Panc1 (cell line): ENCODE results near the gene WNT2.

Experiments
- SIN3A ChIP-seq: IDR thresholded peaks from 2 replicates; pipeline ENCODE4 v1.6.1; 2012; ENCODE audit warnings: low read depth, mild to moderate bottlenecking, low read length, moderate library complexity, borderline replicate concordance; ENCODE audit not compliant: insufficient read depth
- TF ChIP-seq, protein P1 (sequence below): fragments of 450-650 bp; IDR thresholded peaks from 2 replicates; pipeline ENCODE4 v1.5.1; 2017; ENCODE audit warnings: mild to moderate bottlenecking

GRCh38 chr7:117313582-117313981 is 9.3 kb downstream of the WNT2 start:
- TF ChIP-seq, protein P1, sequence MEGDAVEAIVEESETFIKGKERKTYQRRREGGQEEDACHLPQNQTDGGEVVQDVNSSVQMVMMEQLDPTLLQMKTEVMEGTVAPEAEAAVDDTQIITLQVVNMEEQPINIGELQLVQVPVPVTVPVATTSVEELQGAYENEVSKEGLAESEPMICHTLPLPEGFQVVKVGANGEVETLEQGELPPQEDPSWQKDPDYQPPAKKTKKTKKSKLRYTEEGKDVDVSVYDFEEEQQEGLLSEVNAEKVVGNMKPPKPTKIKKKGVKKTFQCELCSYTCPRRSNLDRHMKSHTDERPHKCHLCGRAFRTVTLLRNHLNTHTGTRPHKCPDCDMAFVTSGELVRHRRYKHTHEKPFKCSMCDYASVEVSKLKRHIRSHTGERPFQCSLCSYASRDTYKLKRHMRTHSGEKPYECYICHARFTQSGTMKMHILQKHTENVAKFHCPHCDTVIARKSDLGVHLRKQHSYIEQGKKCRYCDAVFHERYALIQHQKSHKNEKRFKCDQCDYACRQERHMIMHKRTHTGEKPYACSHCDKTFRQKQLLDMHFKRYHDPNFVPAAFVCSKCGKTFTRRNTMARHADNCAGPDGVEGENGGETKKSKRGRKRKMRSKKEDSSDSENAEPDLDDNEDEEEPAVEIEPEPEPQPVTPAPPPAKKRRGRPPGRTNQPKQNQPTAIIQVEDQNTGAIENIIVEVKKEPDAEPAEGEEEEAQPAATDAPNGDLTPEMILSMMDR, result no peak
- TF ChIP-seq SIN3A, result no peak
